ENCODE data around the gene EGR2.

Gene EGR2

GRCh38 chr10:62817766-62818425 lies 1.7 kb upstream of the EGR2 start:
- DNase-seq: peak; percentile 39 to 41

- no peak for DNase-seq
Observed at GRCh38 chr10:62817121-62817765, 1.1 kb upstream of the EGR2 start.

GRCh38 chr10:62816076-62816330 lies 163 bp downstream of the EGR2 start:
- no peak for DNase-seq

- DNase-seq: no peak
Observed at GRCh38 chr10:62815381-62816075, 638 bp downstream of the EGR2 start.

GRCh38 chr10:62814756-62815380 lies 1.3 kb downstream of the EGR2 start:
- no peak for DNase-seq

- DNase-seq: no peak
Observed at GRCh38 chr10:62813981-62814380, 2.2 kb downstream of the EGR2 start.

- DNase-seq: no peak
Observed at GRCh38 chr10:62813453-62813852, 2.7 kb downstream of the EGR2 start.

- no peak for DNase-seq
Observed at GRCh38 chr10:62812672-62813439, 3.3 kb downstream of the EGR2 start.

- no peak for DNase-seq
Observed at GRCh38 chr10:62811159-62811875, 4.8 kb downstream of the EGR2 start.

- DNase-seq: no peak
Observed at GRCh38 chr10:62810156-62810902, 5.8 kb downstream of the EGR2 start.

GRCh38 chr10:62806251-62806650 lies 9.9 kb downstream of the EGR2 start:
- no peak for DNase-seq

GRCh38 chr10:62805231-62806099 lies 10.7 kb downstream of the EGR2 start:
- DNase-seq: no peak

- DNase-seq: peak; percentile 45 to 66
Observed at GRCh38 chr10:62804356-62805230, 11.6 kb downstream of the EGR2 start, which contains the start of gene ADO. ADO (plus strand) TSS chr10:62804720; CDS start chr10:62805060, 340 bp downstream.

GRCh38 chr10:62803724-62804355 lies 12.3 kb downstream of the EGR2 start:
- no peak for DNase-seq

- DNase-seq: no peak
Observed at GRCh38 chr10:62801871-62802270, 14.3 kb downstream of the EGR2 start.

GRCh38 chr10:62796896-62797295 lies 19.3 kb downstream of the EGR2 start:
- DNase-seq: no peak

- no peak for DNase-seq
Observed at GRCh38 chr10:62795762-62796161, 20.4 kb downstream of the EGR2 start.

GRCh38 chr10:62795100-62795499 lies 21.1 kb downstream of the EGR2 start:
- no peak for DNase-seq

GRCh38 chr10:62794306-62794705 lies 21.9 kb downstream of the EGR2 start:
- no peak for DNase-seq

Data from SHP77 (cell line).